Limb (tissue), 2 donors: ENCODE measurements around the gene ST6GAL2.

Experiments
- DNase-seq, 2 donors: peaks; one replicate each; pipeline ENCODE4 v3.0.0-alpha.2; 2016; ENCODE audit errors: extremely low spot score in 2 of 2

ST6GAL2 gene

GRCh38 chr2:106828119-106828518 lies 57.8 kb downstream of the ST6GAL2 start:
- DNase-seq, result no peak

DNA sequence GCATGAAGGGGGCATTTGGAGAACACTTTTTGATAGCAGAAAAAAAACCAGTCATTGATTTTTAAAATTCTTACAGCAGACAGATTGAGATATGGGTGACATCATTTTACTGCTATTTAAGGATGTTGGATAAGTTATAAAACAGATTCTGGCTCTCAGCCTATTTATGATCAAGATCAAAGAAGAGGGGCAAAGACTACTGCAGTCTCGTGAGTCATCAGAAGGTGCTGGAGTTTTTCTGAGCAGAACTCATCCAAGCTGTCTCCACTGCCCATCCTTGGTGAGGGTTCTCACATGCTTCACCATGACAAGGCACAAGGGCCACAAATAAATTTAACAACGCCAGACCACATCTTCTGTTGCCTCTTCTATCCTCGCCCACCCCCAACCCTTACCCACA lies 58.8 kb downstream of the ST6GAL2 start:
- DNase-seq, result no peak

DNA sequence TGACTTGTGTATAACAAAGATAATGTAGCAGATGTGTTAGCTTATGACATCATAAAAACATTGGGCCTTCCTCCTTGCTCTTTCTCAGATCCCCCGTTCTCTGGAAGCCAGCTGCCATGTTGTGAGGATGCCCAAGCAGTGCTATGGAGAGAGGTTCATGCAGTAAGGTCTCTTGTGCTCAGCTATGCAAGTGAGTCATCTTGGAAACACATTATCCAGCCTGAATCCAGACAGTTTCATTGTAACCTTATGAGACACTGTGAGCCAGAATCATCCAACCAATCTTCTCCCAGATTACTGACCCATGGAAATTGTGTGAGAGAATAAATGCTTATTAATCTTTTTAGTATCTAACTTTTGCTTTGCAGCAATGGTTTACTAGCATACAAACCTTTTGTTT lies 60.8 kb downstream of the ST6GAL2 start:
- DNase-seq, result no peak

- no peak for DNase-seq
Measured at GRCh38 chr2:106816974-106817373, 69.0 kb downstream of the ST6GAL2 start.

- DNase-seq, result no peak
Measured at GRCh38 chr2:106812841-106813240, 73.1 kb downstream of the ST6GAL2 start.

DNA sequence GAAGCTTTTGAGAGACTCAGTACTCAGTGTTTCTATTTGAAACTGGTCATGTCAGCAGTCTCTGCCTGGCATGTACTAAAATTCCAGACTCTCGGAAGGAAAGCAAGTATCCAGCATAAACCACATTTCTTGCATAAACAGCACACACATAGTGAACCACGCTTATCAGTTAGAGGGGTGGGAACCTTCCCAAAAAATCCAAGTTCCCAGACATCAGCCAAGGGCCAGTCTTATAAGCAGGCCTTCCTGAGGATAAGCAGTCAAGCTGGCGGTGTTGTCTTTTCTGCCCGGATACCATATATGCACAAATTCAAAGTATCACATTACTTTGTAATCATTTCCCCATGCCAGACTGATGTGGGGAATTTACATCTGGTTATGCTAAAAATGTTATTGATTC lies 73.6 kb downstream of the ST6GAL2 start:
- DNase-seq, result peak in 1 of 2 donors; percentile 62

- no peak for DNase-seq
Measured at GRCh38 chr2:106805716-106806115, 80.3 kb downstream of the ST6GAL2 start.

DNA sequence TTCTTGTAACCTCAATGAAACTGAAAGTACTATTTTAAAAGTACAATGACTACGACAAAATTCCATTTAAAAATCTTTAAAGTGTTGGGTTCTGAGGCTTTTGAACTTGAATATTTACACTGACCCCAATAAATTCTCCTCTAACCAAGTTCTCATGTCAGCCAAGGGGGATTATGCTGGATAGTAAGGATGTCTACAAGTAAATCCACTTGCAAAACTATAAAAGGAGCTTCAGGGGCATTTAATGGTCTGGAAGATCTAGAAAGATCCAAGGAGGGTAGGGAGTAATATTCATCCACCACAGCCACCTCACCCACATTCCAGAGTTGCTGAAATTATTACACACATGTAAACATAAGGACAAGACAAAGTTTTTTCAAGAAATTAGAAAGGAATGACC lies 81.8 kb downstream of the ST6GAL2 start:
- no peak for DNase-seq

- DNase-seq, result no peak
Measured at GRCh38 chr2:106800976-106801655, 84.9 kb downstream of the ST6GAL2 start.

- DNase-seq, result no peak
Measured at GRCh38 chr2:106800180-106800579, 85.8 kb downstream of the ST6GAL2 start.

DNA sequence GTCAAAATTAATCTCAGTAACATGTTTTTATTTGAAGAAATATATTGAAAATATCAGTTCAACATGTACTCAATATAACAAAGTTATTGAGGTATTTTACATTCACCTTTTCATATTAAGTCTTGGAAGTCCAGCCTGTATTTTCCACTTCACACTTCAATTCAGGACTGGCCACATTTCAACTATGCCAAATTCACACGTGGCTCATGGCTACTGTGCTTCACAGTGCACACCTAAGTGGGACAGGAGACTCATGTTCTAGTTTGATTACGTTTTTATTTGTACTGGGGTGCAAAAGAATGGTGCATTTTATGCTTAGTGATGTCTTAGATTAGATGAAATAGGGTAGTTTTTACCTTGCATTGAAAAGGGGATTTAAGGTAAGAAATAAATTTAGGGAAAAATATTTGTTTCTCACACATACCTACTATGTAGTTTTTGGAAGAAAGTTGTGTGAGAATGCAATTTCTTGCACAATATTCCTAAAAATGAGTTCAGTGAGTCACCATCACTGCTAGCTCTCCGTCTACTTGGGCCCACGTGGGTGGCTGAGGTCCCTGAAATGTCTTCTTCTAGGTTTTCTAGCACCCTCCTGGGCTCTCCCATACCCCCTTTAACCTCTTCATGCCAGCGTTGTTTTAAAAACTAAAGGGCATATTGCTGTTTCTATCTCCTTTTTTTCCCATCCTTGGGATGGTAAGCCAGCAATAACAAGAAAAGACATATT lies 87.0 kb downstream of the ST6GAL2 start:
- no peak for DNase-seq

DNA sequence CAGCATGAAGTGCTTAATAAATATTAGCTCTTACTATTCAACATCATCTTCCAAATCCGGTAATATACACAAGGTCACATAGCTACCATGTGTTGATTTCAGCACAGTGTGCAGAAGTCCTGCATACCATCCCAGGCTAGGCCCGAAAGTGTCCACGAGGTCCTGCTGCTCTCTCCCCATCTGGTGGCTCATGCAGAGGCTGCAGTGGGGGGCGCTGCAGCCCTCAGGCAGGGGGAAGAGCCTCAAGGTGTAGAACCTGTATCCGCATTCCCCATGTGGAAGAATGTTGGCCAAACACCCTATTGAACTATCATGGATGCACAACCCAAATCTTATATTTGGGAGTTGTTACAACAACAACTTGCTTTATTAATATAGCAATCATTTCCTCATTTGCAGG lies 88.5 kb downstream of the ST6GAL2 start:
- no peak for DNase-seq

- no peak for DNase-seq
Measured at GRCh38 chr2:106792671-106793070, 93.3 kb downstream of the ST6GAL2 start.

GRCh38 chr2:106789185-106789584 lies 96.8 kb downstream of the ST6GAL2 start:
- DNase-seq, result no peak

DNA sequence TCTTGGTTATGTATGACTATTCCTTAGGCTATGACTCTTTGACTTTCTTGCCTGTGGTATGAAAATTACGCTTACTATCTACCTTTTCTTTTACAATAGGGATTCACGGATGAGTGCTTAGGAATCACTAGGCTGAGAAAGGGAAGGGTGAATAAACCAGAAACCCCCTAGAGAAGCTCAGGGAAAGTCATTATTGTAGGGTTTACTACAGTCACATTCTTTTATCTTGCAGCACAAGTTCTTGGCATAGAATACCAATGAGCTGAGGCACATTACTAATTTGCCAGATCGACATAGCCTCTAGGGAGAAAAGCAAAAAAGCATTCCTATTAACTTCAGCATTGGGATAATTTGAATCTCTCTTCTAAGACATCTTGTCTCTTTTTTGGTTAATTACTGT lies 103.3 kb downstream of the ST6GAL2 start:
- no peak for DNase-seq

GRCh38 chr2:106781196-106781595 lies 104.8 kb downstream of the ST6GAL2 start:
- no peak for DNase-seq

DNA sequence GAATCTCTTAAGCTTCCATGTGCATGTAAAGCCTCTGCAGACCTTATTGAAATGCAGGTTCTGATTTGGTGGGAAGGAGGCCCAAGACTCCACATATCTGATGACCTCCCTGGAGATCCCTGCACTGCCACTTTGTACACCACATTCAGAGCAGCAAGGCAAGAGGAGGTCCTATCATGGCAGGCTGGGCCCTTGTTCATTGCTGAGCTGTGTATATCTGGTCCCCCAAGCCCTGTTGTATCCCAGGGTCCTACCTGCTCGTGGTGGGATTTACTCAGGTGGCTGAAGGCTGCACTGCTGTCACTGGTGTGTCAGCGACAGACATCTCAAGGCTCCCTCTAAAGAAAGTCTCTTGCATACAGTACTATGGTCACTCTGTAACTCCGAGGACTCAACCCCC lies 114.2 kb downstream of the ST6GAL2 start:
- no peak for DNase-seq

- no peak for DNase-seq
Measured at GRCh38 chr2:106770986-106771385, 115.0 kb downstream of the ST6GAL2 start.

- DNase-seq, result no peak
Measured at GRCh38 chr2:106764614-106765013, 121.4 kb downstream of the ST6GAL2 start.

DNA sequence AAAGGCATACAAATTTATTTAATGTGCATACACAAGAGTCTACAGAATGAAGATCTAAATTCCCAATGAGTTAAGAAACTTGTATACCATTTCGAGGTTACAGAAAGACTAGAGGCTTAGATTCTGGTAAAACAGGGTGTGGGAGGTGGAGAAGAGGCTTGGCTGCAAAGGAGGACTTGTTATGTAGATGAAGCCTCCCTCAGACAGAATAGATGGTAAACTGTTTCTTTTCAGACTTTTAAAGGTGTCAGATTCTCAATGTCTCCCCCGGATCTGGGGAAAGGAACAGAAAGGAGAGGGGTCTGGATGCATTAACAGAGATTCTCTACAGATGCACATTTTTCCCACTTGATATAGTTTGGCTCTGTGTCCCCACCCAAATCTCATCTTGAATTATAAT lies 126.0 kb downstream of the ST6GAL2 start:
- DNase-seq, result no peak

- DNase-seq, result peak in 1 of 2 donors; percentile 65
Measured at GRCh38 chr2:106758901-106759497, 127.0 kb downstream of the ST6GAL2 start.
